Posterior cingulate gyrus (tissue), 11 donors: ENCODE results near the gene DNM2.
A peak's percentile ranks its signal among the peaks of the same experiment; 100 is the strongest.

Experiments
- DNase-seq, 10 donors: peaks; one replicate each; pipeline versions ENCODE4 v3.0.0 to v3.0.0-alpha.2; 2020 to 2021; ENCODE audit warnings: mixed read lengths in 3 of 10
- intact Hi-C: fragments of 100-400 bp; cut with DNase I; formaldehyde crosslinking; loops from one replicate; pipeline ENCODE4 v1.15.1; 2023

The DNM2 gene

DNA sequence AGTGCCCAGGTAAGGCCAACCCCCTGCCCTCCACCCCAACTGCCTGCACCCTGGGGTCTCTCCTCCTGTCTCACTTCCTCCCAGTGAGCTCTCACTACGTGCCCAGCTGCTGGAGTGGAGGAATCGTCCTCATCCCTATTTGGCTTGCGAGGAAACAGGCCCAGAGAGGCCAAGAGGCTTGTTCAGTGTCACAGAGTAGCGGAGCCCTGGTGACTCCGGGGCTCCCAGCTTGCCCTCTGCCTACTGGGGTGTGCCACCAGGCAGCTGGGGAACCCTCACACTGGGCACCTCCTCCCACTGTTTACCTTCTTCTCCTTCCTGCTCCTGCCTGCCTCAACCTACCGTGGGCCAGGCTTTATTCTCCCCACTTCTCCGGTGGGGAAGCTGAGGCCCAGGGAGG lies 112.5 kb downstream of the DNM2 start:
- no peak for DNase-seq
- intact Hi-C loops = loop anchor here (10.0 kb wide), 1 partner anchor 116 kb away; the partner anchor contains the start of gene DNM2

DNA sequence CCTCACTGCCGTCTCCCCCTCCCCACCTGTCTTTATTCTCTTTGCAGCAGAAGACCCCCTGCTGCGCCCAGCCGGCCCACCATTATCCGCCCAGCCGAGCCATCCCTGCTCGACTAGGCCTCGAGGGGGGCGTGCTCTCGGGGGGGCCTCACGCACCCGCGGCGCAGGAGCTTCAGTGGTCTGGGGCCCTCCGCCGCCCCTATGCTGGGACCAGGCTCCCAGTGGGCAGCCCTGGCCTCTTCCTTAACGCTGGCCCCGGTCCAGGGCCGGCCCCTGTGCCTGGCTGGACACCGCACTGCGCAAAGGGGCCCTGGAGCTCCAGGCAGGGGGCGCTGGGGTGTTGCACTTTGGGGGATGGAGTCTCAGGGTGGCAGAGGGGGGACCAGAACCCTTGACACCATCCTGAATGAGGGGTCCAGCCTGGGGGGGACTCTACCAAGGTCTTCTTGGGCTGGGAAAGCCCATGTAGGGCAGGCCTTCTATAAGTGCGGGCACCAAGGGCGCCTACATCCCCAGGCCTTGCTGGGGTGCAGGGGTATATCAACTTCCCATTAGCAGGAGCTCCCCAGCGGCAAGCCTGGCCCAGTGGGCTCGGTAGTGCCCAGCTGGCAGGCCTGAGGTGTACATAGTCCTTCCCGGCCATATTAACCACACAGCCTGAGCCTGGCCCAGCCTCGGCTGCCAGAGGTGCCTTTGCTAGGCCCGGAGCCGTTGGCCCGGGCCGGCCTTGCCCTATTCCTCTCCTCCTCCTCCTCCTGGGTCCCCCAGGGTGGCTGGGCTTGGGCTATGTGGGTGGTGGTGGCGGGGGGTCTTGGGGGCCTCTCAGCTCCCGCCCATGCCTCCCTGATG lies 113.3 kb downstream of the DNM2 start:
- peak in 2 of 10 donors; percentile 76 to 80 for DNase-seq
- intact Hi-C loops = loop anchor here (10.0 kb wide), 1 partner anchor 116 kb away; the partner anchor contains the start of gene DNM2

DNA sequence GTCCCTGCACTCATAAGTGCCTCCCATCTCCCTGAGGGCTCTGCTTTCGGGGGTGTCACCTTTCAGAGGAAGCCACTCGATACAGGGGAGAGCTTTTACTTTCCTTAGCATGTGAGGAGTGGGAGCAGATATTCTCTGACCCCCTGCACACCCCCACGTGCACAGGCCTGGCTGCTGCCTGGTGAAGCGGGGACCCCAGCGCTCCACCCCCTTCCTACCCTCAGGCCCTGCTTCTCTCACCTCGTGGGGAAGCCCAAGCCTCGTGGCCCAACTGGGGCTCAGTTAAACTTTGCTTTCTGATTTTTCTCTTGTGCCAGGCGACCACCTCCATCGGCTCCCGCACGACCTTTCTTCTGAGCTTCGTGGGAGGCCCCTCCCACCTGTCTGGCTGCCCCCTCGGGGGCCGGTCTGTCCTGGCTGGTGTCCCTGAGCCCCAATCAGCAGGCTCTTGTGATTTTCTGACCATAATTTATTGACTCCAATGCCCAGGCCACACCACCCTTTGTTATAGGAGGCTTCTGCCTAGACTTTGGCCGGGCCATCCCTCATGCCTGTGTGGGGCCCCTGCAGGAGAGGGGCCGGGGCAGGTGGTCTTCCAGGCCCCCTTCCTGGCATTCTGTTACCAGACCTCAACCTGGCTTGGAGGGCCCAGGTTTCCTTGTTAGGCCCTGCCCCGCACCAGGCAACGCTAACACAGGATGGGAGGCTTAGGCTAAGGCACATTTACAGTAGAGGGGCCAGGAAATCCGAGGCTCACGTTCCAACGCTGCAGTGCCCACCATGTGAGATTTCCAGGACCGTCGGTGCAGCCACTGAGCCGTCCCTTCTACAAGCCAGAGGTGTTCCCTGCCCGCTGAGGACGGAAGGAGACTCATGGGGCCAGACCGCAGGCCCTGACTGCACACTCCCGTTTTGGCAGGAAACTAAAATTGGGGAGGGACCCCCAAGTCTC lies 114.4 kb downstream of the DNM2 start:
- DNase-seq = peak in 2 of 10 donors; percentile 49 to 75
- intact Hi-C loops = loop anchor here (10.0 kb wide), 1 partner anchor 117 kb away; the partner anchor contains the start of gene DNM2

DNA sequence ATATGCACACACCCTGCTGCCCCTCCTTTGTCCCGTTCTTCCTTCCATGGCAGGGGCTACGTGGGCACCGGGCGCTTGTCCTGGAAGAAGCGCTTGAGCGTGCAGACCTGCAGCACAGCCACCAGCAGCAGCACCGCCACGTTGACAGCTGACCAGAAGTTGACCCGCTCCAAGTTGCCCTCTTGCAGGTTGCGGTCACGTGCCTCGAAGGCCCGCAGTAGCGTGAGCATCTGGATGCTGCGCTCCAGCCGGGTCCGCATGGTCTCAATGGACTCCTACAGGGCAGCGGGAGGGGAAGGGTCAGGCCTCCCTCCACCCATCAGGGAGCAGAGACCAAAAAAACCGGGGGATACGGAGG lies 115.0 kb downstream of the DNM2 start:
- intact Hi-C loops = loop anchor here (10.0 kb wide), 1 partner anchor 118 kb away; the partner anchor contains the start of gene DNM2

DNA sequence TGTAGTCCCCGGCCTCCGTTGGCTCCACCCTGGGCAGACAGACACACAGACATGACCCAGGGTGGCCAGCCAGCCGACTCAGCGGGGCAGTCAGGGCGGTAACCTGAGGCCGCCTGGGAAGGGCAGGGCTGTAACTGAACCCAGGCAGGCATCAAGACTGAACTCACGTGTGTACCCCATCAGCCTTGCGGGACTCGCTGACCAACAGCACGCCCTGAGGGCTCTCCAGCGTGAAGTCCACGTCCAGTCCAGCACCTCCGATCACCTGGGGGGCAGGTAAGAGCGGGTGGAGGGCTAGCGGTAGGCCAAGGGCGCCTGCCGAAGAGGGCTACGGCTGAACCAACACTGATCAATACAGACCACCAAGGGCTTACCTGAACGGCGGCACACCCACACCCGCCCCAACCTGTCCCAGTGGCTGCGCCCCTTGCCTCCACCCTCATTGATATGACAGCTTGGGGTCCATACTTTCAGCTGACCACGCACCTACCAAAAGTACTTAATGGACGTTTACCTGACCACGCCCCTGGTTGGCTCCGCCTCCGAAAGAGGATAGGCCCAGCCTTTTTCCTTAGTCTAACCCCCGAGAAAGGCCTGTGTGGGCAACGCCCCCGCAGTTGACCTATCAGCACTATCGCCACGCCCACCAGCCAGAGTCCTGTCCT lies 117.3 kb downstream of the DNM2 start:
- intact Hi-C loops = loop anchor here (10.0 kb wide), 1 partner anchor 120 kb away; the partner anchor contains the start of gene DNM2
- peak in 1 of 10 donors; percentile 85 for DNase-seq

More for the DNA sequence above, 115.0 kb downstream of the DNM2 start:
- DNase-seq = peak in 2 of 10 donors; percentile 70 to 80

DNA sequence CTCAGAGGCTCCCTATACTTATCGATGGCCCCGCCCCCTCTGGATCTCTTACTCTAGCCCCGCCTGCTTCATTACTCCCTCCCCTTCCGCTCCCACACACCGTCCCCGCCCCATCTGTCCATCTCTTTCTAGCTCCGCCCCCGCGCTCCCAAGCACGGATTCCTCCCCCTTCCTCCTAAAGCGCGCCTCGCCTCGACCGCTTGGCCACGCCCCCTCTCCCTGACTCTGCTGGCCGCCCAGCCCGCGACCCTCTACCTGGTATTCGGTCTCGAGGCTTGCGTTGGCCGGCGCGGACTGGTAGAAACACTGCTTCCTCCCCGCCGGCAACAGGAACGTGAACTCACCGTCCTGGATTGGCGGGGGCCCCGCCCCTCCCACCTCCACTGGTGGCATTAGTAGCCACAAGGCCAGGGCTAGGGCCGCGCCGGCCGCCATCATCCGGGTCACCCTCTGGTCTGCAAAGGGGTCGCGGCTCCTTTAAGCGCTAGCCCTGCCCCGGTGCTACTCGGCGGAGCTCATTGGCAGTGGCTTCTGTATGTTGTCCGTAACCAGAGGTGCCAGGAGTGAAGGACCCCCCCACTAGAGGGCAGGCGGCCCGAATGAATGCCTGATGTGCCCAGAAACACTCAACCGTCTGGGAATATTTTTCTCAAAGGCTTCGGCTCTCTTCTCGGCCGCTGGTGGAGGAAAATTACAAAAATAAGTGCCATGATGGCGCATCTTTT lies 118.0 kb downstream of the DNM2 start, which contains the start of gene TMED1:
TMED1 (minus strand) TSS at position 459 of the 725 bp plus-strand sequence; CDS start at position 438, 21 bp downstream.
- intact Hi-C loops = loop anchor here (2.0 to 10.0 kb wide), 2 partner anchors 35 to 121 kb away; partner anchors contain the start of genes CARM1 and DNM2
- peak; percentile 95 to 100 (median 98) for DNase-seq

DNA sequence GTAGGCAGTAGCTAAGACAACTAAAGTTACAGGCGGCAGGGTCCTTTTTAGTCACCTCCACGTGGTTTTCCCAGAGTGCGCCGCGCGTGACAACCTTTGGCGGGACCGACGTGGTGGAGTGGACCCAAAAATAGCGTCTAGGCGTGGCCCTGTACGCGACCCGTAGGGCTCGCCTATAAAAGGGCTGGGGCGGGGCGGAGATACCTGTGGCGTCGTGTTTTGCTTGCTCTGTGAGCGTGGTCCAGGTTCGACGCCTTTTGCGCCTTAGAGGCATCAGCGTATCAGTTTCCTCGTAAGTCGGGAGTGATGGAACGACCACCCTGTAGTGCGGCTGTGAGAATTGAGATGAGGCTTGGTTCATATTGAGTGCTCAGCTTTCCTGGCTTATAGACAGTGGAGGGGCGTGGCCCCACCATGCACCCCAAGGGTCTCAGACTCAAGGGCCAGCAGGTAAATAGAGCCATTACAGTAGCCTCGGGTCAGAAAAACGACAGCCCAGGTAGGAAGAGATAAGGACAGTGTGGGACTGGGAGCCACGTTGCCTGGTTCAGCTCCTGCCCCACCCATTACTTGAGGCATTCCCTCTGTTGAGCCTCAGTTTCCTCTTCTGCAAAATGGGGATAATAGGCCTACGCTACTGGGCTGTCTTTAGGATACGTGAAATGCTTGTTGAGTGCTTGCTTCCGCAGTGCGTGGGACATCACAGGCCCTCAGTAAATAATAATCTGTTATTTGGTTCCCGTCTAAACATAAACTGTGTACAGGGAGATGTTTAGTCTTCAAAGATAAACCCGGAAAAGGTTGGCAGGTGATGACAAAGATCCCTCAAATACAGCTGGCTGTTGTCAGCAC lies 118.8 kb downstream of the DNM2 start:
- peak; percentile 75 to 97 (median 82) for DNase-seq
- intact Hi-C loops = loop anchor here (2.0 to 10.0 kb wide), 2 partner anchors 34 to 122 kb away; partner anchors contain the start of genes CARM1 and DNM2

DNA sequence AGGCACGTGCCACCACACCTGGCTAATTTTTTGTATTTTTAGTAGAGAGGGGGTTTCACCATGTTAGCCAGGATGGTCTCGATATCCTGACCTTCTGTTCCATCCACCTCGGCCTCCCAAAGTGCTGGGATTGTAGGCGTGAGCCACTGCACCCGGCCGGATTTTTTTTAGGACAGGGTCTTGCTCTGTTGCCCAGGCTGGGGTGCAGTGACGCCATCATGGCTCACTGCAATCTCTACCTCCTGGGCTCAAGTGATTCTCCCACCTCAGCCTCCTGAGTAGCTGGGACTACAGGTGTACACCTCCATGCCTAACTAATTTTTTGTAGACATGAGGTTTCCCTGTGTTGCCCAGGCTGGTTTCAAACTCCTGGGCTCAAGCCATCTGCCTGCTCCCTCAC lies 119.8 kb downstream of the DNM2 start:
- intact Hi-C loops = loop anchor here (2.0 to 10.0 kb wide), 2 partner anchors 33 to 123 kb away; partner anchors contain the start of genes CARM1 and DNM2

DNA sequence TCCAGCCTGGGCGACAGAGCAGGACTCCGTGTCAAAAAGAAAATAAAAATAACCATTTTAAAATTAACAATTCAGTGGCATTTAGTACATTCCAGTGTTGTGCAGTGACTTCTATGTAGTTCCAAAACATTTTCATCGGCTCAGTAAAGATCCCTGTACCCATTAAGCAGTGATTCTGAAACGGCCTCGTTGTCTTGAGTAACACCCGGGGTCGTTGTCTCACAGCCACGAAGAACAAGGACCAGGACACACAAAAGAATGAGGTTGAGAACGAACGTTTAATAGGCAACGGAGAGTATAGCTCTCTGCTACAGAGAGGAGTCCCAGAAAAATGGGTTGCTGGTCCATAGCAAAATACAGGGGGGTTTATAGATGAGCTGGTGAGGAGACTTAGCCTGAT lies 120.5 kb downstream of the DNM2 start:
- peak in 1 of 10 donors; percentile 3 for DNase-seq
- intact Hi-C loops = loop anchor here (10.0 kb wide), 1 partner anchor 124 kb away; the partner anchor contains the start of gene DNM2

More for the DNA sequence above, 119.8 kb downstream of the DNM2 start:
- peak in 1 of 10 donors; percentile 60 for DNase-seq

DNA sequence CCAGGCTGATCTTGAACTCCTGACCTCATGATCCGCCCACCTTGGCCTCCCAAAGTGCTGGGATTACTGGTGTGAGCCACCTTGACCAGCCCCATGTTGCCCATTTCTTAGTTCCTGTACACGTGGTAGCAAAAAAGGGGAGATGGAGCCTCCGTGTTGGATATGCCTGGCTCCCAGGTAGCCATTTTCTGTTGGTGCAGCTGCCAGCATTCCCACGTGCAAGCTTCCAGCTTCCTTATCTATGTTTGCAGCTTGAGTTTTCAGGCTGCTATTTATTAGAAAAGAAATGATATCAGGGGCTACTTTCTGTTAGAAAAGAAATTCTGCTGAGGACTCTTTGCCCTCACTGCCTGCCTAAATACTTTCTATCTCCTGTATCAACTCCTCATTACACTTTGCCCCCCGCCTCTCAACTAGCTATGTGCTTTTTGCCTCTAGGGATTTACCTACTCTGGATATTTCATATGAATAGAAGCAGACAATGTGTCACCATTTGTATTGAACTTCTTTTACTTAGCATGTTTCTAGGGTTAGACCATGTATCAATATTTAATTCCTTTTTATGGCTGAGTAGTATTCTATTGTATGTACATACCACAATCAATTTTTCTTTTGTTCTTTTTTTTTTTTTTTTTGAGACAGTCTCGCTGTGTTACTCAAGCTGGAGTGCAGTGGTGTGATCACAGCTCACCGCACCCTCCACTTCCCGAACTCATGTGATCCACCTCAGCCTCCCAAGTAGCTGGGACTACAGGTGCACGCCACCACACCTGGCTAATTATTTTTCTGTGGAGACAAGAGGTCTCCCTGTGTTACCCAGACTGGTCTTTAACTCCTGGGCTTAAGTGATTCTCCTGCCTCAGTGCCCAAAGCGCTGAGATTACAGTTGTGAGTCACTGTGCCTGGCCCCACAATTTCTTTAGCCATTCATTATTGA lies 121.5 kb downstream of the DNM2 start:
- peak in 1 of 10 donors; percentile 24 for DNase-seq
- intact Hi-C loops = loop anchor here (10.0 kb wide), 1 partner anchor 125 kb away; the partner anchor contains the start of gene DNM2

DNA sequence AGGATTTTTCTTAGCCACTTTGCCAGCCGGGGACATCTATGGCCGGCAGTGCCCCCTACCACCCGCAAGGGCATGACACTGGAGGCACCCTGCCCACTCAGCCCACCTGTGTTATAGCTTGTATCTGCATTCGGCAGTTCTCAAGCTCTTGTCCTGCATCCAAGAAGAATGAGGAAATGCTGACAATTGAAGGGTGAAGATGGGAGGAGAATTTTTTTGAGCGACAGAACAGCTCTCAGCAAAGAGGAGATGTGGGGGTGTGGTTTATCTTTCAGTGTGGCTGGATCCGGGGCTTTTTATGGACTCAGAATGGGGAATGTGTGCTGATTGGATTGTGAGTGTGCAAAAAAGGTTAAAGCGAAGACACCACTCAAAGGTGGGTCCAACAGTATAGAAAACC lies 124.9 kb downstream of the DNM2 start:
- DNase-seq = no peak
- intact Hi-C loops = no loop called here

DNA sequence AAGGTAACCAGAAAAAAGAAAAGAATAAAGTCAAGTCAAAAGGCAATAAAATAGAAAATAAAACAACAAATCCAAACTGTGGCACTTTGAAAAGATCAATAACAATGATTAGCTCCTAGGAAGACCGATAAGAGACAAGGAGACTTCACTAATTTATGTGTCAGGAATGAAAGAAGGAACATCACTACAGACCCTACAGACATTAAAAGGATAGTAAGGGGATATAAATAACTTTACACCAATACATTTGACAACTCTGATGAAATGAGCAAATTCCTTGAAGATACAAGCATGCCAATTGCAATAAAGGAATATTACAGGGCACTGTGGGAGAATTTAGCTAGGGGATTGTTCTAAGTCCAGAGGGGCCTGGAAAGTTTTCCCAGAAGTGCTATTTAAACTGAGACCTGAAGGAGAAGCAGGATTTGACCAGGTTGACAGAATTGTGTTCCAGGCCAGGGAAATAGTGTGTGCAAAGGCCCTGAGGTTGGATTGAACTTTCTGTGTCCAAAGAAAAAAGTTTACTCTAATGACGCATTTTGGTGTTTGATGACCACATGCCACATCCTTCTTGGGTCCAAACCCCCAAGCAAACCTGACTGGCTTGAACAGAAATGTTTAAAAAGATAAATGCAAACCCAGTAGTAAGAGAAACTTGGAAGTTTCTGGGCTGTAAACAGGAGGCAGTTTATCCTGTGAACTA lies 128.8 kb downstream of the DNM2 start:
- intact Hi-C loops = no loop called here
- no peak for DNase-seq

DNA sequence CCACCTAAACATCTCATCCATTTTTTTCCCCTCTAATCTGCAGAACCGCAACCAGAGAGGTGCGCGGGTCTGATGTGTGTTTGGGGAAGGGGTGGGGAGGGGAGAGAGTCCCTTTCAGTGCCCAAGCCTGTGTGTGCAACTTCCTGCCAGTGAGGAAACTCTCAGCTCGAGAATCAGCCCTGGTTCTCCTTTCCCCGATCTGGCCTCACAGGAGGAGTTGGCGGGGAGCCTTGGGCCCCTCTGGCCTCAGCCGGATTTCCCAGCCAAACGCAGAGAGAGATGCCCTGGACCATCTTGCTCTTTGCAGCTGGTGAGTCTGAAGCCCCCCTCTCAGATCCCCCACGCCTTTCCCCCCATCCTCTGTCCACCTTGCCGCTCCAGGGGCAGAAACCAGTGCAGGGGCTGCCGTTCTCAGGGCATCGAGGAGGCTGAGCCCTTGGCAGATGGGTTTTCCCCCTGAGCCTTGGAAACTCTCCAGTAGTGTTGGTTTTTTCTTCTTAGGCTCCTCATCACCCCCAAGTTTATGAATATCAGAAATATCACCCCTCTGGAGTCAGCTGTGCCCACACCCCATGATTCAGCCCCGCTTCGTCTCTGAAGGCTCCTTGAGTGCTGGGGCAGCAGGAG lies 130.5 kb downstream of the DNM2 start, which contains the start of gene C19orf38:
C19orf38 (plus strand) TSS at position 186 of the 627 bp plus-strand sequence; CDS start at position 280, 94 bp downstream.
- no peak for DNase-seq
- intact Hi-C loops = no loop called here

DNA sequence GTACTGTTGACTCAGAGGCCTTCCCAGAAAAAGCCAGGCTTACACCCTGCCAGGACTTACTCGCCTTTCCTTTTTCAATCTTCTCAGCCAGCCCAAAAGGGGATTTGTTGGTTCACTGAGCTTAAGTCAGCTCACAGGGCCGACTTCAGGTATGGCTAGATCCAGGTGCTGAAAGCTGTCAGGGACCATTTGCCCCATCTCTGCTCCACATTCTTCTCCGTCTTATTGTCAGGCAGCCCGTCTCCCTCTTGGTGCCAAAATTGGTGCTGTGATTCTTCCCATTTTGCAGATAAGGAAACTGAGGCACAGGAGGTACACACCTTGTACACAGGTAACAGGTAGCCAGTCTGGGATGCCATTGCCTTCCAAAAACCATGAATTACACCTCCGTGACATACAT lies 132.8 kb downstream of the DNM2 start:
- DNase-seq = no peak
- intact Hi-C loops = no loop called here

DNA sequence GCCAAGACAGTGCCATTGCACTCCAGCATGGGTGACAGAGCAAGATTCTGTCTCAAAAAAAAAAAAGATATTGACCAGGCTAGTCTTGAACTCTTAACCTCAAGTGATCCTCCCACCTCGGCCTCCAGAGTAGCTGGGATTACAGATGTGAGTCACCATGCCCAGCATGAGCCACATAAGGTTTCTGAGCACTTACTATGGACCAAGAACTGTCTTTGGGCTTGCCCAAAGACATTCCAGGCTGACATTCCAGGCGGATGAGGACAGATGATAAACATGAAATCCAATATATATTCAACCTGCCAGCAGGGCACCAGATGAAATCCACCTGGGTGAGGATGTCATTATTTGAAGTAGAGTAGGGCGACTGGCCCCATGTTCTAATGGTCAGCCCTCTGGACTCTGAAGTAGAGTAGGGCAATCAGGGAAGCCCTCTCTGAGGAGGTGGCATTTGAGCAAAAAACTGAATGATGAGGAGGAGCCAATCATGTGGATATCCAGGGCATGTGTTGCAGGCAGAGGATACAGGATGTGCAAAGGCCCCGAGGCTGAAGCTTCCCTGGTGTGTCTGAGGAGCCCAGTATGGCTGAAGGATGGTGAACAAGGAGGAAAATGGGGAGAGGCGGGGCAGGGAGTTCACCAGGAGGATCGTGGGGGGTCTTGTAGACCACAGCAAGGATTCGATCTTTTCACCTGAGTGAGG lies 134.4 kb downstream of the DNM2 start:
- intact Hi-C loops = no loop called here
- no peak for DNase-seq
